D721Med (cell line): ENCODE results near the gene ANKRD26.
A peak's percentile ranks its signal among the peaks of the same experiment; 100 is the strongest.

Experiments used
- DNase-seq: peaks from one replicate; pipeline ENCODE4 v3.0.0; 2011; ENCODE audit warnings: low spot score; ENCODE audit not compliant: insufficient read length
- FAIRE-seq: peaks from 2 replicates; lab custom pipeline; 2011; peaks lifted over from hg19 to GRCh38; lab: Jason Lieb, UNC
- CTCF ChIP-seq: IDR thresholded peaks from 2 replicates; pipeline ENCODE4 v1.5.1; 2012; ENCODE audit warnings: mild to moderate bottlenecking, control low read depth; ENCODE audit not compliant: insufficient read depth; ENCODE audit errors: missing control alignments

Gene ANKRD26

GRCh38 chr10:27099916-27100812 lies at the start of gene ANKRD26:
TSS of gene ANKRD26 (minus strand) at chr10:27100494. CDS start at chr10:27100326, 168 bp downstream.
- TF ChIP-seq CTCF = no peak
- FAIRE-seq = no peak
- DNase-seq = peak; percentile 72

GRCh38 chr10:27147701-27148100 lies 47.4 kb upstream of the ANKRD26 start:
- DNase-seq (no peak), FAIRE-seq (no peak)
- no peak for TF ChIP-seq CTCF

GRCh38 chr10:27145937-27146336 lies 45.6 kb upstream of the ANKRD26 start:
- no peak for TF ChIP-seq CTCF
- DNase-seq (no peak), FAIRE-seq (peak; percentile 84)

GRCh38 chr10:27143686-27144085 lies 43.4 kb upstream of the ANKRD26 start:
- no peak for TF ChIP-seq CTCF
- no peak for DNase-seq
- FAIRE-seq = no peak

- no peak for TF ChIP-seq CTCF
- DNase-seq (no peak), FAIRE-seq (no peak)
Observed at GRCh38 chr10:27138277-27138676, 38.0 kb upstream of the ANKRD26 start.

GRCh38 chr10:27134371-27134770 lies 34.1 kb upstream of the ANKRD26 start:
- TF ChIP-seq CTCF = no peak
- no peak for DNase-seq
- FAIRE-seq = no peak

GRCh38 chr10:27108165-27108564 lies 7.9 kb upstream of the ANKRD26 start:
- DNase-seq (no peak), FAIRE-seq (no peak)
- TF ChIP-seq CTCF = no peak
